Measurements from ENCODE around the gene MAPK8IP1. TPM values are rescaled to one million over a fixed set of nuclear protein-coding genes. Genes with fewer than 3 reads are reported as not detected.
A peak's percentile ranks its signal among the peaks of the same experiment; 100 is the strongest.
"Not testable (repeated sequence)": the region's sequence is repeated elsewhere in the genome, so short reads cannot be mapped to it uniquely, and the experiment has no call there.

Gene MAPK8IP1
- total and polyA plus RNA-seq, 2 donors (not counting 3 experiments of a cell fraction or from before 2014, with no cell fraction given) = 4.1 to 4.8 TPM

DNA sequence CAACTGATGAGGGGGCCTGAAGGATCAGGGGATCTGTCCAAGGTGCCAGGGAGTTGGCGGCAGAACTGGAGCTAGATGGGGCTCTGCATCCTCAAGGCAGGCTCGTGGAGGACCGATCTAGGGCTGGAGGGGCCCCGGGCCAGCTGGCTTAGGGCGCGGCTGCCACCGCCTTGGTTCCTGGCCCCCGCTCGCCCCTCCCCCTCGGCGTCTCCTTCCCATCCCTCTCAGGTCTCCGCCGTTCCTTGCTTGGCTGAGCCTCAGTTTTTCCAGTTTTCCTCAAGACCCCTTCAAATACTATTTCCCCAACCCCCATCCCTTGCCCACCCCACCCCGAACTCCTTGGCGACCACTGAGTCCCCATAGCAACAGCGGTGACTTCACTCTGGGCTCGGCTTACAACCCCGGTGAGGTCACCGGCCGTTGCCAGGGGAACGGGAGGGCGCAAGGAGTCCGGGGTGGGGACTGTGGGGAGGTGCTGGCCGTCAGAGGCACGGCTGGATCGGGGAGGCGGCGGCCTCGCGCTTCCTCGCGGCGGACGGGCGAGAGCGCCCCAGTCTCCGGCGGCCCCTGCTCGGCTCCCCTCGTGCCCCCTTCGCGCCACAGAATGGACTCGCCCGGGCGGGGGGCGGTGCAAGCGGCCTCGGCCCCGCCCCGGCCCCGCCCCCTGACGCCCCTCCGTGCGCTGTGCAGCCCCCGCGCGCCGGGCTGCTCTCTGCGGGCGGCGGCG, 14.2 kb downstream of the MAPK8IP1 start:
- H3K9ac ChIP-seq (replicated peaks; ENCODE audit: extremely low read depth, insufficient read depth, low read length) = peak overlapping the region; percentile 80
- intact Hi-C loops (cut with micrococcal nuclease) (loop anchor here (1.0 kb wide), 1 partner anchor 19 kb away; no protein-coding TSS in a partner anchor), dilution Hi-C loops (cut with MboI; ENCODE audit: extremely low pct_ligation_motif_present, low sequenced_read_pairs) (no loop called here)
- H3K79me2 ChIP-seq (ENCODE audit: control insufficient read depth, insufficient read depth, low read length) = no peaks in the 10 kb centered on the region
- H3K27ac ChIP-seq (ENCODE audit: insufficient read depth, low read depth, low read length) = peak overlapping the region; percentile 70
- H3K4me1 ChIP-seq (ENCODE audit: control insufficient read depth, extremely low read depth, insufficient read depth, low read length) = peaks cover 10% of the 10 kb centered on the region
- peak; percentile 85 for FAIRE-seq
- peak overlapping the region; percentile 11 to 40 (median 26) for H3K4me3 ChIP-seq (replicated peaks in 1 of 3; ENCODE audit: insufficient read depth in 1 of 3, low read depth in 1 of 3, low read length in 3 of 3)
- BruUV-seq (replicated peaks) = no TSS peak
- H3K4me2 ChIP-seq (ENCODE audit: insufficient read depth, low read length) = peak overlapping the region; percentile 52
- TF ChIP-seq, protein P1, sequence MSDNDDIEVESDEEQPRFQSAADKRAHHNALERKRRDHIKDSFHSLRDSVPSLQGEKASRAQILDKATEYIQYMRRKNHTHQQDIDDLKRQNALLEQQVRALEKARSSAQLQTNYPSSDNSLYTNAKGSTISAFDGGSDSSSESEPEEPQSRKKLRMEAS (IDR thresholded peaks at IDR 0.05; ENCODE audit: insufficient read depth, insufficient read length) = no peak
- TF ChIP-seq FOS (IDR thresholded peaks at IDR 0.05; ENCODE audit: borderline replicate concordance, insufficient read depth, low read length) = no peak
- peak; percentile 25 for TF ChIP-seq JUN (IDR thresholded peaks at IDR 0.05; ENCODE audit: borderline replicate concordance, insufficient read depth, insufficient read length, low read depth)
- TF ChIP-seq POLR2AphosphoS5 (IDR thresholded peaks at IDR 0.05; ENCODE audit: insufficient read depth, low read depth, low read length) = peak; percentile 18
- no peak for TF ChIP-seq EZH2 (IDR thresholded peaks at IDR 0.05; ENCODE audit: borderline replicate concordance, low read depth, low read length, severe bottlenecking)
- TF ChIP-seq MYC (IDR thresholded peaks at IDR 0.05; ENCODE audit: low read depth, low read length) = no peak
- TF ChIP-seq, protein P2, sequence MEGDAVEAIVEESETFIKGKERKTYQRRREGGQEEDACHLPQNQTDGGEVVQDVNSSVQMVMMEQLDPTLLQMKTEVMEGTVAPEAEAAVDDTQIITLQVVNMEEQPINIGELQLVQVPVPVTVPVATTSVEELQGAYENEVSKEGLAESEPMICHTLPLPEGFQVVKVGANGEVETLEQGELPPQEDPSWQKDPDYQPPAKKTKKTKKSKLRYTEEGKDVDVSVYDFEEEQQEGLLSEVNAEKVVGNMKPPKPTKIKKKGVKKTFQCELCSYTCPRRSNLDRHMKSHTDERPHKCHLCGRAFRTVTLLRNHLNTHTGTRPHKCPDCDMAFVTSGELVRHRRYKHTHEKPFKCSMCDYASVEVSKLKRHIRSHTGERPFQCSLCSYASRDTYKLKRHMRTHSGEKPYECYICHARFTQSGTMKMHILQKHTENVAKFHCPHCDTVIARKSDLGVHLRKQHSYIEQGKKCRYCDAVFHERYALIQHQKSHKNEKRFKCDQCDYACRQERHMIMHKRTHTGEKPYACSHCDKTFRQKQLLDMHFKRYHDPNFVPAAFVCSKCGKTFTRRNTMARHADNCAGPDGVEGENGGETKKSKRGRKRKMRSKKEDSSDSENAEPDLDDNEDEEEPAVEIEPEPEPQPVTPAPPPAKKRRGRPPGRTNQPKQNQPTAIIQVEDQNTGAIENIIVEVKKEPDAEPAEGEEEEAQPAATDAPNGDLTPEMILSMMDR (IDR thresholded peaks at IDR 0.05; ENCODE audit: extremely low read depth in 1 of 2, insufficient read depth in 1 of 2, low read depth in 1 of 2, low read length in 2 of 2) = no peak
- no peak for TF ChIP-seq POLR2A (IDR thresholded peaks at IDR 0.05; ENCODE audit: low read depth, low read length)
- TF ChIP-seq GATA2 (IDR thresholded peaks at IDR 0.05; ENCODE audit: insufficient read depth, insufficient read length, low read depth, low read length) = no peak
- peaks cover 4 to 9% of the 10 kb centered on the region in 2 experiments for H3K27me3 ChIP-seq (ENCODE audit: control insufficient read depth in 2 of 2, insufficient read depth in 2 of 2, low read length in 2 of 2)
- POLR2A ChIA-PET = interaction anchor here (1.4 kb wide), 1 partner anchor 18 kb away, joined by 4 read pairs; the partner anchor contains the start of gene PEX16
- CTCF ChIA-PET = interaction anchor here (0.6 to 1.0 kb wide), 3 partner anchors 28 to 493 kb away, joined by 3 read pairs; no protein-coding TSS in a partner anchor
- peak overlapping the region; percentile 77 for H2AFZ ChIP-seq (ENCODE audit: low read depth, low read length)
- no peaks in the 10 kb centered on the region for H3K9me3 ChIP-seq (replicated peaks; ENCODE audit: control insufficient read depth, insufficient read depth, low read length)
- no peaks in the 10 kb centered on the region for H3K9me1 ChIP-seq (replicated peaks; ENCODE audit: control insufficient read depth, extremely low read depth, insufficient read depth, low read length)
- no peaks in the 10 kb centered on the region for H3K36me3 ChIP-seq (ENCODE audit: control insufficient read depth in 2 of 2, extremely low read depth in 1 of 2, insufficient read depth in 2 of 2, low read length in 2 of 2)
- DNase-seq (ENCODE audit: low read depth, low spot score) = peak; percentile 70
- H4K20me1 ChIP-seq (replicated peaks; ENCODE audit: control insufficient read depth, extremely low read depth, insufficient read depth, low read length) = no peaks in the 10 kb centered on the region

DNA sequence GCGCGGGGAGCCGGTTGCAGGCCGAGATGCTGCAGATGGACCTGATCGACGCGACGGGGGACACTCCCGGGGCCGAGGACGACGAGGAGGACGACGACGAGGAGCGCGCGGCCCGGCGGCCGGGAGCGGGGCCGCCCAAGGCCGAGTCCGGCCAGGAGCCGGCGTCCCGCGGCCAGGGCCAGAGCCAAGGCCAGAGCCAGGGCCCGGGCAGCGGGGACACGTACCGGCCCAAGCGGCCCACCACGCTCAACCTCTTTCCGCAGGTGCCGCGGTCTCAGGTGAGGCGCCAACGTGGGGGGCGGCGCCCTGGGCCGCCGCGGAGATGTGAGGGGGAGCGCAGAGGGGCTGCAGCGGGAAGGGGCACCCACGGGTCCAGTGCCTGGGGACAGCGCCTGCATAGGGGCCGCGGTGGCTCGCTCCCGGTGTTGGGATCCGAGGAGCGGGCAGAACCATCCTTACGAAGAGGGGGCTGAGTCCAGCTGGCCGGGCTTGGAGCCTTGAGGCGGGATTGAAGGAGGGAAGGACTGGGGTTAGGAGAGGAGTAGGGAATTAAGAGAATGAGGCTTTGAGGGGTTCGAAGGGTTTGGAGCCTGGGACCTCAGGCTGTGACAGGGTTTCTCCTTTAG, 14.8 kb downstream of the MAPK8IP1 start:
- BruUV-seq (replicated peaks); CTCF ChIA-PET; H3K79me2 ChIP-seq (ENCODE audit: control insufficient read depth, insufficient read depth, low read length): not testable (repeated sequence)

More for the DNA sequence above, 14.8 kb downstream of the MAPK8IP1 start:
- POLR2A ChIA-PET; H3K9me1 ChIP-seq (replicated peaks; ENCODE audit: control insufficient read depth, extremely low read depth, insufficient read depth, low read length); H3K9me3 ChIP-seq (replicated peaks; ENCODE audit: control insufficient read depth, insufficient read depth, low read length); H3K27me3 ChIP-seq (ENCODE audit: control insufficient read depth in 2 of 2, insufficient read depth in 2 of 2, low read length in 2 of 2); FAIRE-seq; intact Hi-C loops (cut with micrococcal nuclease); dilution Hi-C loops (cut with MboI; ENCODE audit: extremely low pct_ligation_motif_present, low sequenced_read_pairs); H4K20me1 ChIP-seq (replicated peaks; ENCODE audit: control insufficient read depth, extremely low read depth, insufficient read depth, low read length); H3K36me3 ChIP-seq (ENCODE audit: control insufficient read depth in 2 of 2, extremely low read depth in 1 of 2, insufficient read depth in 2 of 2, low read length in 2 of 2); DNase-seq (ENCODE audit: low read depth, low spot score); H3K27ac ChIP-seq (ENCODE audit: insufficient read depth, low read depth, low read length): not testable (repeated sequence)
- H3K4me3 ChIP-seq (replicated peaks in 1 of 3; ENCODE audit: insufficient read depth in 1 of 3, low read depth in 1 of 3, low read length in 3 of 3) = peak overlapping the region; percentile 35 to 45 (median 40)
- H3K4me2 ChIP-seq (ENCODE audit: insufficient read depth, low read length) = peak overlapping the region; percentile 67
- peaks cover 10% of the 10 kb centered on the region for H3K4me1 ChIP-seq (ENCODE audit: control insufficient read depth, extremely low read depth, insufficient read depth, low read length)
- H3K9ac ChIP-seq (replicated peaks; ENCODE audit: extremely low read depth, insufficient read depth, low read length) = peak overlapping the region; percentile 41
- peak overlapping the region; percentile 68 for H2AFZ ChIP-seq (ENCODE audit: low read depth, low read length)
